Right lobe of liver (tissue), 4 donors: ENCODE measurements around the gene BAMBI.

Source experiments
- CTCF ChIP-seq, 4 donors: fragments of 200-600 bp in 3 of 4; fragments of 450-650 bp in 1 of 4; IDR thresholded peaks; one replicate each; pipeline versions ENCODE4 v1.5.1 to v1.8.0; 2016 to 2022; ENCODE audit warnings: antibody characterized with exemption in 4 of 4, mild to moderate bottlenecking in 2 of 4
- POLR2A ChIP-seq: fragments of 450-650 bp; IDR thresholded peaks from one replicate; pipeline ENCODE4 v1.6.1; 2017; ENCODE audit warnings: antibody characterized with exemption, mild to moderate bottlenecking
- donor health status: DM: no; HTN: no; CAD: no.
- donor health status: DM: no; HTN: no; CAD: no.
- donor health status: DM: no; HTN: yes; CAD: no.

- TF ChIP-seq CTCF (IDR thresholded peaks at IDR 0.05): no peak
- TF ChIP-seq POLR2A: no peak
These were observed 32.7 kb upstream of the BAMBI start for GRCh38 chr10:28644647-28645046.
